GM19324 (cell line): Measurements from ENCODE around the gene ZNF76.
"Not testable (repeated sequence)": the region's sequence is repeated elsewhere in the genome, so short reads cannot be mapped to it uniquely, and the experiment has no call there.

Experiments used
- ATAC-seq: cut with Tn5 transposase; IDR thresholded peaks from one replicate; pipeline ENCODE4 v1.9.1; 2021; ENCODE audit warnings: mild to moderate bottlenecking, moderate library complexity; ENCODE audit not compliant: unreplicated experiment, low FRiP score

Gene ZNF76

DNA sequence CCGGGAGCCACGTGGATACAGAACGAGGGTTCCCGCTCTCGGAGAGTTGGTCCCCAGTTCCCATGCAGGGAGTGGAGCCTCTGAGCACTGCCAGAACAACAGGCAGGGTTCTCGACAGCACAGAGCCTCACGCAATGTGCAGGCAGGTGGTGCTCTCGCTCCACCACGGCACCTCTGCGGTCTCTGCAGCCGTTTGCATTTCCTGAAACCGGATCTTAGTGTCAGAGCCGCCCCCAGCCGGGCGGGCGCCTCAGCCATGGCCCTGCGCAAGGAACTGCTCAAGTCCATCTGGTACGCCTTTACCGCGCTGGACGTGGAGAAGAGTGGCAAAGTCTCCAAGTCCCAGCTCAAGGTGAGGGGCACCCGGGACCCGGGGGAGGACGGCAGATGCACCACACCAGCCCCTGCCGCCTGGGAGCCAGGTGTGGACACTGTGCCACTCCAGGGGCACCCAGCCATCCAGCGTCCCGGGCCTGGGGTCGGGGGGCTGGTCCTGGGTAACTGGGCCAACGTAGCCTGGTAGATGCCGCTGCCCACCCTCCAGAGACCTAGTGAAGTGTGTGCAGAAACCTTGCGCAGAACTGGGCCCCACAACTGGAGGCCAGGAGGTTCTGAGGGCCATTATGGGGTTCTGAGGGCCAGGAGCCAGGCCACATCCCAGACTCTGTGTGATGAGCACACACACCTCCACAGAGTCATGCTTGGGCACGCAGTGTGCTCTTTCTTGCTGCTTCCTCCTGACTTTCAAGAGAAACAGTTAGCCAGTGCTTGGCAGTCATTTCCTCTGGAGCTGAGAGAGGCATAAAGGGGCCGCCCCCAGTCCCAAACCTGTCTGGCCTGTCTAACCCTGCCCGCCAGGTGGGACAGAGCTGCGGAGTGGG lies 38.3 kb downstream of the ZNF76 start, which contains the start of gene DEF6:
Gene DEF6, plus strand, starts transcription at position 218 of the 881 bp plus-strand sequence. Its CDS starts 39 bp downstream, at position 257.
- ATAC-seq = peak; percentile 68

DNA sequence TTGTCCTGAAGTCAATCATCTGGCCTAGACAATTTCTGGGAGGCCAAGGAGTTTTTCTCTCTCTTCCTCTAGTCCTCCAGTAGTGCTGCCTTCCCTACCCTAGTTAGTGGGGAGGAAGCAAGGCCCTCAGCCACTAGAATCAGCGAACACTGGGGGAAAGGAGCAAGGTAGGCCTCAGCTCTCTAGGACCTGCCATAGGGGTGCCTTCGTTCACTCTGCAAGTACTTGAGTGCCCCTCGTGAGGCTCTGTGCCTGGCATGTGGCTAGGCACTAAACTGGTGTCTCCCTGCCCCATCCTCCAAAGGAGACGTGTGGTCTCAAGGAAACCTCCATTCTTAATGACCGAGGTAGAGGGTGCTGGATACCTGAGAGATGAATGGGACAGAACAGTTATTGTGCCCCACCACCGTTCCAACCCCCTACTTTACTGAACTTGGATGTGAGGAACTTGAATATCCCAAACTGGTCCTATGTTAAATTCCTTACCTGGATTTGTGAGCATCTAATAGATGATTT lies 39.1 kb downstream of the ZNF76 start:
- no peak for ATAC-seq

DNA sequence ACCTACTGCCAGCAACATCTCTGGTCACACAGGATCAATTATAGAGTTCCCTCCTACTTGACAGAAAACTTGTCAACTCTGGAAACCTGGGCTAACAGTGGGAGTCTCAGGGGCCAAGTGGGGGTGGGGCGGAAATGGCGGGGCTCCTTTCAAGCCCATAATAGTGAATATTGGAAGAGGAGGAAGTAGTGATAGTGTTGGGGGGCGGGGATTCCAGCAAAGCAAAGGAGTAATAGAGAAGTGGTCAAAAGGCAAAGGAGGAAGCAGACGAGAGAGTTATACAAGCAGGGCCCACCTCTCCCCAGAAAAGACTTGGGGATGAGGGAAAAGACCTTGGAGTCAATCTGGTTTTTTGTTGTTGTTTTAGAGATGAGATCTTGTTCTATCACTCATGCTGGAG lies 40.1 kb downstream of the ZNF76 start:
- no peak for ATAC-seq

DNA sequence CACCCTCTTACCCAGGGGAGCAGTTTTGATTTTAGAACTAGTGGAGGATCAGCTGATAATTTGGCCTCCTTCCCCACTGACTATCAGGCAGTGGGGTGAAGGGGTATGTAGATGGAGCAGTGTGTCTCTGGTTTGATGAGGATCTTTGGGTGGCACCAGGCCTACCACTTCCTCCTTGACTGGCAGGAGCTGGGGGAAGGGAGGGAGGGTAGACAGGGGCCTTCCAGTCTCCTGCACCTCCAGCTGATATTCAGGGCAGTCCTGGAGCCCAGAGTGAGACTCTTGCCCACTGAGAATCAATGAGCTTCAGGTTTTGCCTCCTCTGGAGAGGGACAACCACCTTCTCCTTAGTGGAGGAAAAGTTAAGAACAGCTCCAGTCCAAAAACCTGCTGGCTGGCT lies 41.3 kb downstream of the ZNF76 start:
- ATAC-seq = no peak

DNA sequence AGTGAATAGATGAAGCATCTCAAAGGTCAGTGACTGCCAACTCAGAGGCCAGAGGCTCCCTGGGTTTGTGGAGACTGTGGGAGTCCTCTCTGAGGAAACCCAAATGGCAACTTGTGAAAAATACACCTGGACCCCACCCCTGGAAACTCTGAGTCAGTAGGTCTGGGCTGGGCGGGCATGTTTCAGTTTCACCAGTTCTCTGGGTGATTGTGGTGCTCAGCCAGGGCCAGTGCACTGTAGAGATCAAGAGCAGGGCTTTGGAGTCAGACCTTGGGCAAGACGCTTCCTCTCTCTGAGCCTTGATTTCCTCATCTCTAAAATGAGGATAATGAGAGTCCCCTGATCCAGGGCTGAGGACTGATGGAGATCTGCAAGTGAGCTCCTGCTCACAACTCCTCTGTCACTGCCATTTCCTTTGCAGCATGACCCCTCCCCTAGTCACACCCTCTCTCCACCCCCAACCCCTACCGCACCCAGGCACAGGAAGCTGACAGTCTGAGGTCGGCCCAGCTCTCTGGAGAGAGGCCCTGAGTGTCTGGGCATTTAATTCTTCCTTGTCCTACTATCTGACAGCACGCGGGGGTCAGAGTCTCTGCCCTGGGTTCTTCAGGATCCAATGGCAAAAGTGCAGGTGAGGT lies 43.2 kb downstream of the ZNF76 start:
- peak; percentile 77 for ATAC-seq

DNA sequence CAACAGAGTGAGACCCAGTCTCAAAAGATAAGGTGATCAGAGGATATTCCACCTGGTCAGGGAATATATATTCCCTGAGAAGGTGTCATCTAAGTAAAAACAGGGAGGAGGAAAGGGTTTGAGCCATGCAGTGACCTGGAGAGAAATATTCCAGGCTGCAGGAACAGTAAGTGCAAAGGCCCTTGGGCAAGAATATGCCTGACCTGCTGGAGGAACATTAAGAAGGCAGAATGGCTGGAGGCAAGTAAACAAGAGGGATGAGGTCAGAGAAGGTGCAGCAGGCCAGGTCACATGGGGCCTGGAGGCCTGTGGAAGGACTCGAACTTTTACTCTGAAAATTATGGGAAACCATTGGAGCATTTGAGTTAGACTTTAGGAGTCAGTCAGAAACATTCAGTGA lies 44.8 kb downstream of the ZNF76 start:
- ATAC-seq = no peak

DNA sequence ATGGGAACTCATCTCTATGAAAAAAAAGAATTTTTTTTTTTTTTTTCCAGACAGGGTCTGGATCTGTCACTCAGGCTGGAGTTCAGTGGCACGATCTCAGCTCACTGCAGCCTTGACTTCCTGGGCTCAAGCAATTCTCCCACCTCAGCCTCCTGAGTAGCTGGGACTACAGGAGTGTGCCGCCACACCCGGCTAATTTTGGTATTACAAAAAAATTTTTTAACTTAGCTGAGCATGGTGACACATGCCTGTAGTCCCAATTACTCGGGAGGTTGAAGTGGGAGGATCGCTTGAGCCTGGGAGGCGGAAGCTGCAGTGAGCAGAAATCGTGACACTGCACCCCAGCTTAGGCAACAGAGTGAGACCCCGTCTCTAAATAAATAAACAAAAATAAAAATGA lies 45.6 kb downstream of the ZNF76 start:
- no peak for ATAC-seq

DNA sequence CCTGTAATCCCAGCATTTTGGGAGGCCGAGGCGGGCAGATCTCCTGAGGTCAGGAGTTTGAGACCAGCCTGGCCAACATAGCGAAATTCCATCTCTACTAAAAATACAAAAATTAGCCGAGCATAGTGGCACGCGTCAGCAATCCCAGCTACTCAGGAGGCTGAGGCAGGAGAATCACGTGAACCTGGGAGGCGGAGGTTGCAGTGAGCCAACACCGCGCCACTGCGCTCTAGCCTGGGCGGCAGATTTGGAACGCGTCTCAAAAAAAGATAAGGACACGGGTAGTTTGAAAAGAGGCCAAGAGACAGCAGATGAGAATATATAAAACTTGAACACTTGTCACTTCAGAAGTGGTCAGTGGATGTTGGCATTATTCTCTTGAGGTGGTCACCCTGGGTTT lies 47.6 kb downstream of the ZNF76 start:
- ATAC-seq = not testable (repeated sequence)

DNA sequence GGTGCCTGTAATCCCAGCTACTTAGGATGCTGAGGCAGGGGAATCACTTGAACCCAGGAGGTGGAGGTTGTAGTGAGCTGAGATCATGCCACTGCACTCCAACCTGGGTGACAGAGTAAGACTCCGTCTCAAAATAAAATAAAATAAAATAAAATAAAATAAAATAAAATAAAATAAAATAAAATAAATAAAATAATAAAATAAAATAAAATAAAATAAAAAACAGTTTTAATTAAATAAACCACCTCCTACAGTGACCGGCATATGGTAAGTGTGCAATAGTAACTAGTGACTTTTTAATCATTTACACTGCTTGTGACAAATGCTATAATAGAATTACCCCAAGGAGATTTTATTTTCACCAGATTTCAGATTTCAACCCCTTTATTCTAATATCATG lies 49.0 kb downstream of the ZNF76 start:
- ATAC-seq = not testable (repeated sequence)

DNA sequence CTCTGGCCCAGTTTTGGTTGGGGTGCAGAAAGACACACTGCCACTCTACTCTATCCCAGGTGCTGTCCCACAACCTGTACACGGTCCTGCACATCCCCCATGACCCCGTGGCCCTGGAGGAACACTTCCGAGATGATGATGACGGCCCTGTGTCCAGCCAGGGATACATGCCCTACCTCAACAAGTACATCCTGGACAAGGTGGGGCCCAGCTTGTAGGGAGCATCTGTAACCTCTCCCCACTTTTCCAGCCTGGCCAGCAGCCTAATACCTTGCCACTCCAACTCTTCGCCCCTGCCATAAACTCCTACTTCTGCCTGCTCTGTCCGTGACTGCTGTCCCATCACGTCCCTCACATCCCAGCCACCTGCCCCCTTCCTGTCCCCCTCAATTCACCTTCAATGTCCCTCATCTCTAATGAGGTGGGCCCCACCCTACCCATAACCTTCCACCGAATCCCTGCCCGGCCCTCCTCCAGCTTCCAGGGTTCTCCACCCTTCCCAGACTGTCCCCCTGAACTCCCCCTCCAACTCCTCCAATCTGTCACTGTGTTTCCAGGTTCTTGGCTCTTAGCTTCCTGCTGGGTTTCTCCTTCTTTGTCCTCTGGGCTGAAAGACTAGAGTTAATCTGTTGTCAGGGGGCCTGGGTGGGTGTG lies 50.2 kb downstream of the ZNF76 start:
- ATAC-seq = no peak

DNA sequence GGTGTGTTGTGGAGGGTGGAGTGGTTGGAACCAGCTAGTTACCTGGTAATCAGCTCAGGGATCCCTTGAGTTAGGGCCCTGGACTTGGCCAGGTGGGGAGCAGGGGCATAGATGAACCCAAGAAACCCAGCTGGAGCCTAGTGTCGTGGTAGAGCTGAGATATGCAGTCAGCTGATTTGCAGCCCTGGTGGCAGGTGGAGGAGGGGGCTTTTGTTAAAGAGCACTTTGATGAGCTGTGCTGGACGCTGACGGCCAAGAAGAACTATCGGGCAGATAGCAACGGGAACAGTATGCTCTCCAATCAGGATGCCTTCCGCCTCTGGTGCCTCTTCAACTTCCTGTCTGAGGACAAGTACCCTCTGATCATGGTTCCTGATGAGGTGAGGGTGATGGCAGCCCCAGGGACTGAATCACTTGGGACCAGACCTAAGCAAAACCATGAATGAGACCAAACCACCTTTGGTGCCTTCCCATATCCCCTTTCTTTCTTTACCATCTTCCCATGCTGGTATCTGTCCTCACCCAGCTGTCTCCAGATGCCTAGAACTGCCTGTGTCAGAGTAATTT lies 50.8 kb downstream of the ZNF76 start:
- no peak for ATAC-seq

DNA sequence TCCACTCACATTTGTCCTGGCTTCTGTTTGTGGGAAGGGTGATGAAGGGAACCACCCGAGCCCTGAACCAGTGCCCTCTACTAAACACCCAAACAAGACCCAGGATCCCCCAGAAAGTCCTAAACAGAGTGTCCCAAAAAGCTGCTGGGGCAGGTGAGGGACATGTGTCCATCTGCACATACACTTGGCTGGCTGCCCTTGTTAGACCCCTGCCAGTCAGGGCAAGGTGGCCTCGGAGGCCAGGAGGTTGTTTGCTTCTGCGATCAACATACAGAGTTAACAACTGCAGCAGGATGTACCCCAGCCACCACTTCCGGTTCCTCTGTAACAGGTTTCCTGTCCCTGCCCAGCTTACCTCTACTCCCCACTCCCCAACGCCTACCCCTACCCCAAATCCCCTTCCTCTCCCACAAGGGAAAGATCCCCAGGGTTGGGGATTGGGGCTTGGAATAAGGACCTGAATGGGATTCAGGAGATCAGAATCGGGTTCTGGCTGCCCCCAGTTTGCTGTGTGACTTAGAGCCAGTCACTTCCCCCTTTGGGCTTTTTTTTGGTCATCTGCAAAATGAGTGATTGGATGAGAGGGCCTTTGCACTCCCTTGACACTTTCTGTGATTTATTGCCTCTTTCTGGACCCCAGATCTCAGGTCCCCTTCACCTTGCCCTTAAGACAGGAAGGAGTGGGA lies 52.0 kb downstream of the ZNF76 start:
- ATAC-seq = no peak

DNA sequence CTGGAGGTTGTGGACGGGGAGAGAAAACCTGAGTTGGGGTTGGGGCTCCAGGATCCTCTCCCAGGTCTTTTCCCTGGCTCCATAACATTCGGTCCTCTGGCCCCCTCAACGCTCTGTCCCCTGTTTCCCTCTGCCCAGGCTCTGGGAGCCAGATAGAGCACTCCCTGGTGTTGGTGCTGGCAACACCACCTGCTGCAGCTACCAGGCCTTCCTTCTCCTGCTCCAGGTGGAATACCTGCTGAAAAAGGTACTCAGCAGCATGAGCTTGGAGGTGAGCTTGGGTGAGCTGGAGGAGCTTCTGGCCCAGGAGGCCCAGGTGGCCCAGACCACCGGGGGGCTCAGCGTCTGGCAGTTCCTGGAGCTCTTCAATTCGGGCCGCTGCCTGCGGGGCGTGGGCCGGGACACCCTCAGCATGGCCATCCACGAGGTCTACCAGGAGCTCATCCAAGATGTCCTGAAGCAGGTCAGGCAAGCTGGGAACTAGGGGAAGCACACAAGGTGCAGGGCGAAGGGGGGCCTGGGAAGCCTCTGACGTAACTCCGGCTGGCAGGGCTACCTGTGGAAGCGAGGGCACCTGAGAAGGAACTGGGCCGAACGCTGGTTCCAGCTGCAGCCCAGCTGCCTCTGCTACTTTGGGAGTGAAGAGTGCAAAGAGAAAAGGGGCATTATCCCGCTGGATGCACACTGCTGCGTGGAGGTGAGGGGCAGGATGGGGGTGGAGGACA lies 52.7 kb downstream of the ZNF76 start:
- no peak for ATAC-seq

DNA sequence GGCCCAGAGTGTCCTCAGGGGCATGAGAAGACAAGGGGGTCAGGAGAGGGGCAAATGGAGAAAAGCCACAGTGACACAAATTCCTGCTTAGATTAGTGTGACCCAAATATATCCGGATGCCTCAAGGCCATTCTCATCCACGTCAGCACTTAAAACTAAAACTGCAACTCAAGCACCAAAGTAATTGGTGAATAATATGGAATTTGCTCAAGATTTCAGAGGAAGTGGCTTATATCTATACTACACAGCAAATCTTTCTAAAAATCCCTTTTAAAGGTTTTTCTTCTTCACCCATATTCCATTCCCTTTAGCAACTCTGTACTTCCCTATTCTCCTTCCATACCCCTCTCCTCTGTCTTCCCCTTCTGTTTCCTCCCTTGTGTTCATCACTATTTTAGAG lies 53.3 kb downstream of the ZNF76 start:
- ATAC-seq = no peak

DNA sequence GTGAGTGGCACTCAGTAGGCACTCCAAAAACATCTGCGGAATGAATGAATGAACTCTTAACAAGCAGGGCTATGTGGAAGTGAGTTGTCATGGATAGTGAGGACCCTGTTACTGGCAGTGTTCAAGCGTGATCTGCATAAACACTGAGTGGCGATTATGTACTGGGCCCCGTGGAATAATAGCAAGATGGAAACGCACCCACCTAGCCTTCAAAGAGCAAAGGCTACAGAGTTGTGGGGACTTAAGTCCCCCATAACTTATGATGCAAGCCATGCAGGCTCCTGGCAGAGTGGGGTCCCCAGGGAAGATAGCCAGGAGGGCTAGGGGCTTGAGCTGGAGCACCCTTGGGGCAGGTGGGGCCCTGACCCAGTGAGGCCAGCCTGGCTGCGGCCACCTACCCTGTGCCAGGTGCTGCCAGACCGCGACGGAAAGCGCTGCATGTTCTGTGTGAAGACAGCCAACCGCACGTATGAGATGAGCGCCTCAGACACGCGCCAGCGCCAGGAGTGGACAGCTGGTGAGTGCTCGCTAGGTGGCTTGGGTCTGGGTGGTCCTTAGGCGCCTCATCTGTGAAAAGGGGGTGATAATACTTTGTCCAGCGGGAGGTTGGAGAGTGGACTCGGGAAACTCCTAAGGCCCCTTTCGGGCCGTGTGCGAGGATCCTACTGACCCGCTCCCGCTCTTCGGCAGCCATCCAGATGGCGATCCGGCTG lies 58.1 kb downstream of the ZNF76 start:
- ATAC-seq = no peak

DNA sequence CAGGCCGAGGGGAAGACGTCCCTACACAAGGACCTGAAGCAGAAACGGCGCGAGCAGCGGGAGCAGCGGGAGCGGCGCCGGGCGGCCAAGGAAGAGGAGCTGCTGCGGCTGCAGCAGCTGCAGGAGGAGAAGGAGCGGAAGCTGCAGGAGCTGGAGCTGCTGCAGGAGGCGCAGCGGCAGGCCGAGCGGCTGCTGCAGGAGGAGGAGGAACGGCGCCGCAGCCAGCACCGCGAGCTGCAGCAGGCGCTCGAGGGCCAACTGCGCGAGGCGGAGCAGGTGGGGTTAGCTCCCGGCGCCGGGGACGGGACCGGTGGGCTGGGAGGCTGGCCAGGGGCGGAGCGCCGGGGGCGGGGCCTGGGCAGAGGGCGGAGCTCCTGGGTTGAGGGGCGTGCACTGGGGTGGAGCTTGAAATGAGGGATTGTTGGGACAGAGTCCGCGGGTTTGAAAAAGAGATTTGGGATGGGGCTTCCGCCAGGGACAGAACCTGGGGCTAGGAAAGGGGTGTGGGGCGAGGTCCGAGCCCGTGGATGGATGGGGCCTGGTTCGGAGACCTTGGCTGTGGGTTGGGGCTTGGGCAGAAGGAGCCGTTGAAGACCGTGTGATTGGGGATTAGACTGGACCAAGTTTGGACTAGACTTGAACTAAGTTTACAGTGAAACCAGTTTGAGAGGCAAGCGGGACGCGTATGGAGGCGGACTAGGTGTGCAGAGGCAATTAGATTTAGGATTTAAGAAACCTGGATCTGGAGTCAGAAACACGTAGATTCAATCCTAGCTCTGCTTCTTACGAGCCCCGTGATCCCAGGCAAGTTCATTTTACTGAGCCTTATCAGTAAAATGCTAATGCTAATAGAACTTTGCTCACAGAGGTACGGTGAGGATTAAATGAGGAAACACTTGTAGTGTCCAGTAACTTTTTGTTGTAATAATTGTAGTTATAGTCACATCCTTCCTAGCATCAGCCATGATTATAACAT lies 58.9 kb downstream of the ZNF76 start:
- no peak for ATAC-seq

DNA sequence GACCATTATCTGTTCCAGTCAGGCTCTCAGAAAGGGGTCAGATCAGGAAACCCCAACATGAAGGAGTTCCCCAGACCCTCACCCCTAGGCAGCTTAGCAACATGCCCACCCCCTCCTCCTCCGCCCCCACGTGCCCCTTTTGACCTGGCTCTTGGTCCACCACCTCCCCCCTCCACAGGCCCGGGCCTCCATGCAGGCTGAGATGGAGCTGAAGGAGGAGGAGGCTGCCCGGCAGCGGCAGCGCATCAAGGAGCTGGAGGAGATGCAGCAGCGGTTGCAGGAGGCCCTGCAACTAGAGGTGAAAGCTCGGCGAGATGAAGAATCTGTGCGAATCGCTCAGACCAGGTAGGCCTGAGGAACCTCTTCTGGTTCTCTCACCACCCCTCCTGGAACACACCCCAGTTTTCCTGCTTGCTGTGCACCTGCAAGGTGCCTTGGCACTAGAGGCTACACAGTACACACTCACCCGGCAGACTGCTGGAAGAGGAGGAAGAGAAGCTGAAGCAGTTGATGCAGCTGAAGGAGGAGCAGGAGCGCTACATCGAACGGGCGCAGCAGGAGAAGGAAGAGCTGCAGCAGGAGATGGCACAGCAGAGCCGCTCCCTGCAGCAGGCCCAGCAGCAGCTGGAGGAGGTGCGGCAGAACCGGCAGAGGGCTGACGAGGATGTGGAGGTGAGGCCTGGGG lies 60.0 kb downstream of the ZNF76 start:
- no peak for ATAC-seq
